GM12878 (cell line): ENCODE data around the gene SV2B.

Experiments used
- ASH2L ChIP-seq: fragments of 300-600, 200-600 bp; sonication (generic); IDR thresholded peaks from 2 replicates; pipeline ENCODE4 v1.6.1; 2017; ENCODE audit warnings: low read depth, mild to moderate bottlenecking, borderline replicate concordance
- CREM ChIP-seq: IDR thresholded peaks from 2 replicates; pipeline ENCODE4 v1.6.1; 2014; ENCODE audit warnings: antibody characterized with exemption, low read depth
- CTCF ChIP-seq, 3 experiments: IDR thresholded peaks in 2 of 3; conservative IDR thresholded peaks in 1 of 3; 2 replicates each; pipeline ENCODE4 v1.5.1; 2011; ENCODE audit warnings: low read depth in 3 of 3, low read length in 3 of 3, mild to moderate bottlenecking in 3 of 3, control low read depth in 2 of 3, moderate library complexity in 2 of 3, inconsistent platforms in 1 of 3, mixed read lengths in 1 of 3; ENCODE audit not compliant: control insufficient read depth in 2 of 3, insufficient read depth in 1 of 3; ENCODE audit errors: extremely low read depth in 1 of 3
- ELK1 ChIP-seq: IDR thresholded peaks from 2 replicates; pipeline ENCODE4 v1.6.1; 2012; ENCODE audit warnings: low read depth, low read length, improper control_type of control experiment
- EP300 ChIP-seq, 2 experiments: fragments of 150-350 bp in 1 of 2; IDR thresholded peaks; 2 replicates each; pipeline ENCODE4 v1.6.1; 2011 to 2012; ENCODE audit warnings: low read depth in 2 of 2, low read length in 2 of 2, borderline replicate concordance in 1 of 2, improper control_type of control experiment in 1 of 2, inconsistent platforms in 1 of 2; ENCODE audit not compliant: control insufficient read depth in 1 of 2
- MXI1 ChIP-seq: fragments of 150-350 bp; IDR thresholded peaks from 2 replicates; pipeline ENCODE4 v1.6.1; 2011; ENCODE audit warnings: low read depth, mild to moderate bottlenecking, inconsistent platforms, low read length, improper control_type of control experiment
- TARDBP ChIP-seq: IDR thresholded peaks from 2 replicates; pipeline ENCODE4 v1.6.1; 2016; ENCODE audit warnings: borderline replicate concordance

- TF ChIP-seq ASH2L = no peak
- no peak for TF ChIP-seq EP300 (IDR thresholded peaks at IDR 0.05; ENCODE audit: borderline replicate concordance in 1 of 2, control insufficient read depth in 1 of 2, low read depth in 2 of 2, low read length in 2 of 2)
- TF ChIP-seq ELK1 = no peak
- TF ChIP-seq MXI1 = no peak
- TF ChIP-seq TARDBP = no peak
- TF ChIP-seq CTCF (IDR thresholded peaks at IDR 0.05 in 2 of 3, conservative IDR thresholded peaks at IDR 0.05 in 1 of 3; ENCODE audit: control insufficient read depth in 2 of 3, extremely low read depth in 1 of 3, insufficient read depth in 1 of 3, low read depth in 3 of 3, low read length in 3 of 3) = no peak
- TF ChIP-seq CREM = no peak
Measured at GRCh38 chr15:91216000-91216399, 115.9 kb downstream of the SV2B start.
